ENCODE results near the gene ATRNL1.

DNA sequence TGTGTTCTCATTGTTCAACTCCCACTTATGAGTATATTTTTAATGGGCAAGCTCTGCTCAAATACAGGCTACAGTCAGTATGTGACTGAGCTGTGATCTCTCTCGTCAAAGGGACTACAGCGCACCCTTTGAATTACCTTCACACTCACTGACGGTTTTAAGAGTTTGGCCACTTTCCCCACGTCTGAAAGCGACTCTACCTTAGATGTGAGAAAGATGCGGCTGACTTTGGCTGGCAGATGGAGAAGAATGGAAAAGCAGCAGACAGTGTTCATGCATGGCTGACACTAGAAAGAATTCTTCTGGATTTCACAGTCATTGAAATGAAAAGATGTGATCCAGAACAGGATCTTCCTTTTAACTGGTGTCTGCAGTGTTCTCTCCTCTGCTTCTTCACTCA lies 2.0 kb upstream of the ATRNL1 start:
- TF ChIP-seq POLR2A (IDR thresholded peaks at IDR 0.05) (no peak), EP300 (IDR thresholded peaks at IDR 0.05) (no peak), POLR2AphosphoS5 (IDR thresholded peaks at IDR 0.05) (no peak)
- TF ChIP-seq, protein P1, sequence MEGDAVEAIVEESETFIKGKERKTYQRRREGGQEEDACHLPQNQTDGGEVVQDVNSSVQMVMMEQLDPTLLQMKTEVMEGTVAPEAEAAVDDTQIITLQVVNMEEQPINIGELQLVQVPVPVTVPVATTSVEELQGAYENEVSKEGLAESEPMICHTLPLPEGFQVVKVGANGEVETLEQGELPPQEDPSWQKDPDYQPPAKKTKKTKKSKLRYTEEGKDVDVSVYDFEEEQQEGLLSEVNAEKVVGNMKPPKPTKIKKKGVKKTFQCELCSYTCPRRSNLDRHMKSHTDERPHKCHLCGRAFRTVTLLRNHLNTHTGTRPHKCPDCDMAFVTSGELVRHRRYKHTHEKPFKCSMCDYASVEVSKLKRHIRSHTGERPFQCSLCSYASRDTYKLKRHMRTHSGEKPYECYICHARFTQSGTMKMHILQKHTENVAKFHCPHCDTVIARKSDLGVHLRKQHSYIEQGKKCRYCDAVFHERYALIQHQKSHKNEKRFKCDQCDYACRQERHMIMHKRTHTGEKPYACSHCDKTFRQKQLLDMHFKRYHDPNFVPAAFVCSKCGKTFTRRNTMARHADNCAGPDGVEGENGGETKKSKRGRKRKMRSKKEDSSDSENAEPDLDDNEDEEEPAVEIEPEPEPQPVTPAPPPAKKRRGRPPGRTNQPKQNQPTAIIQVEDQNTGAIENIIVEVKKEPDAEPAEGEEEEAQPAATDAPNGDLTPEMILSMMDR (IDR thresholded peaks at IDR 0.05), result no peak
